Fibroblast of villous mesenchyme (primary cell): ENCODE data around the gene HADHA. TPM values are rescaled to one million over a fixed set of nuclear protein-coding genes. Genes with fewer than 3 reads are reported as not detected.
A peak's percentile ranks its signal among the peaks of the same experiment; 100 is the strongest.
"Not testable (repeated sequence)": the region's sequence is repeated elsewhere in the genome, so short reads cannot be mapped to it uniquely, and the experiment has no call there.

Source experiments
- DNase-seq: peaks from one replicate; pipeline ENCODE4 v3.0.0-alpha.2; 2010; ENCODE audit warnings: low read depth
- H3K4me3 ChIP-seq: 2 replicates; pipeline ENCODE4 v1.5.1; 2011; ENCODE audit warnings: low read depth, mild to moderate bottlenecking, low read length
- total RNA-seq: library from RNA; depleted of rRNA; stranded (reverse); fragments of >200 nt; gene quantifications from 2 replicates; pipeline ENCODE4 v1.2.3, GENCODE V29; 2012
- TF ChIP-seq, protein P1 (sequence below): IDR thresholded peaks from 2 replicates; pipeline ENCODE4 v1.5.1; 2012; ENCODE audit warnings: low read depth, mild to moderate bottlenecking, low read length; ENCODE audit not compliant: insufficient read depth

HADHA gene
- total RNA-seq, 1 donor = 122 TPM

DNA sequence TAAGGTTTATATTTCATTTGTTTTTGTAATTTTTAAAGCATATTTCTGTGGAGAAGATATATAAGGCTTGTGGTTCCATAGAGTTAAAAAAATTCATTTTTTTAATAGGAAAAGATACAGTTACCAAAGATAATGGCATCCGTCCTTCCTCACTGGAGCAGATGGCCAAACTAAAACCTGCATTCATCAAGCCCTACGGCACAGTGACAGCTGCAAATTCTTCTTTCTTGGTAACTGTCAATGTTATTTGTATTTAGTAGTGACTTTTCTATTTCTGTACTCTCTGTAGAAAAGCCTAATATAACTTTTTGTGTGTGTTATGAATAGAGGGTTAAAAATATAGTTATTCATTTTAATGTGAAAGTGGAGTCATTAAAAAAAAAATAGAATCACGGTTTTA lies 35.5 kb upstream of the HADHA start:
- no peak overlapping the region for H3K4me3 ChIP-seq
- TF ChIP-seq, protein P1, sequence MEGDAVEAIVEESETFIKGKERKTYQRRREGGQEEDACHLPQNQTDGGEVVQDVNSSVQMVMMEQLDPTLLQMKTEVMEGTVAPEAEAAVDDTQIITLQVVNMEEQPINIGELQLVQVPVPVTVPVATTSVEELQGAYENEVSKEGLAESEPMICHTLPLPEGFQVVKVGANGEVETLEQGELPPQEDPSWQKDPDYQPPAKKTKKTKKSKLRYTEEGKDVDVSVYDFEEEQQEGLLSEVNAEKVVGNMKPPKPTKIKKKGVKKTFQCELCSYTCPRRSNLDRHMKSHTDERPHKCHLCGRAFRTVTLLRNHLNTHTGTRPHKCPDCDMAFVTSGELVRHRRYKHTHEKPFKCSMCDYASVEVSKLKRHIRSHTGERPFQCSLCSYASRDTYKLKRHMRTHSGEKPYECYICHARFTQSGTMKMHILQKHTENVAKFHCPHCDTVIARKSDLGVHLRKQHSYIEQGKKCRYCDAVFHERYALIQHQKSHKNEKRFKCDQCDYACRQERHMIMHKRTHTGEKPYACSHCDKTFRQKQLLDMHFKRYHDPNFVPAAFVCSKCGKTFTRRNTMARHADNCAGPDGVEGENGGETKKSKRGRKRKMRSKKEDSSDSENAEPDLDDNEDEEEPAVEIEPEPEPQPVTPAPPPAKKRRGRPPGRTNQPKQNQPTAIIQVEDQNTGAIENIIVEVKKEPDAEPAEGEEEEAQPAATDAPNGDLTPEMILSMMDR = no peak
- DNase-seq = no peak

DNA sequence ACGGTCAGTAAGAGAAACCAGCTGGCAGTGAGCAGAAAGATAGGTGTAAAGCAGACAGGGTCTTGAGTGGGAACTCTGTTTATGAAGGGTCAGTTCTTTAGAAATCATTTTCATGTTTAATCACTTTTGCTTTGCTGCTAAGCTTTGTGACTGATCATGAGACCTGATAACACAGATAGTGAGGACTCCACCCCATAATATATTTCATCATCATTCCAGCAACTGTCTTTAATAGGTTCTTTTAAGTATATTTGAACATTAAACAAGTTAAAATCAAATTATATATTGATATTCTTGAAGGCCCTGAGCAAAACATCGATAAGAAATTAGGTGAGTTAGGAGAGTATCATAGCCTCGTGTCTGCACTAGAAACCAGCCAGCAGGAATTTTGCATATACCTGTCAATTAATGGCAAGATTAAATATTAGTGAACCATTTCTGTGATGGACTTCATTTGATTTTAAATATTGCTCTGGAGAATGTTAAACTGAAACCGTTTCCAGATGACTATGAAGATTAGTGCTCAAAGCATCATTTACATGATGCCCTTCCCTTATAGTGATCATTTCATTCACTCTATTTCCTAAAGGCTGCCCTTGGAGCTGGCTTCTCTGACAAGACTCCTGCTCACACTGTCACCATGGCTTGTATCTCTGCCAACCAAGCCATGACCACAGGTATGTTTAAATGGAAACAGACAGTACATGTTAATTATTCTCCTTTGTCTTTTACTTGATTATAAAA lies 32.2 kb upstream of the HADHA start:
- TF ChIP-seq, protein P1 = no peak

GRCh38 chr2:26274058-26274613 lies 29.7 kb upstream of the HADHA start:
- H3K4me3 ChIP-seq = no peak overlapping the region
- DNase-seq = peak; percentile 98
- TF ChIP-seq, protein P1 = no peak

More for the DNA sequence above, 32.2 kb upstream of the HADHA start:
- no peak overlapping the region for H3K4me3 ChIP-seq
- peak; percentile 48 for DNase-seq

DNA sequence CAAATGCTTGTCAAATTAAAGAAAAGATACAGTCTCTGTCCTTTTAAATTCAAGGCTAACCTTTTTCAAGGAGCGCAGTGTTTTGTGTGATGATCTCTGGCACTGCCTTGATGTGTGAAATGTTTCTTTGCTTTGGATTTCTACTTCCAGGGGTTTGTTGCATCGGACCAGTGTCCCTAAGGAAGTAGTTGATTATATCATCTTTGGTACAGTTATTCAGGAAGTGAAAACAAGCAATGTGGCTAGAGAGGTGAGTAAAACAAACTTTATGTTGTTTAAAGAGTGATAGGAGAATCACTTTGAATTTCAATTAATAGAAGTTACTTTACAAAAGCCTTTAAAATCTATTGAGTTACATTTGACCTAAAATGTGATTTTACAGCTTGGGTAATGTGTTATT lies 29.1 kb upstream of the HADHA start:
- peak; percentile 45 for DNase-seq
- H3K4me3 ChIP-seq = no peak overlapping the region
- TF ChIP-seq, protein P1 = no peak

- TF ChIP-seq, protein P1 = no peak
- no peak for DNase-seq
- no peak overlapping the region for H3K4me3 ChIP-seq
Observed at GRCh38 chr2:26270373-26270772, 25.9 kb upstream of the HADHA start.

- H3K4me3 ChIP-seq = no peak overlapping the region
- TF ChIP-seq, protein P1 = no peak
- no peak for DNase-seq
Observed at GRCh38 chr2:26269571-26270158, 25.2 kb upstream of the HADHA start.

DNA sequence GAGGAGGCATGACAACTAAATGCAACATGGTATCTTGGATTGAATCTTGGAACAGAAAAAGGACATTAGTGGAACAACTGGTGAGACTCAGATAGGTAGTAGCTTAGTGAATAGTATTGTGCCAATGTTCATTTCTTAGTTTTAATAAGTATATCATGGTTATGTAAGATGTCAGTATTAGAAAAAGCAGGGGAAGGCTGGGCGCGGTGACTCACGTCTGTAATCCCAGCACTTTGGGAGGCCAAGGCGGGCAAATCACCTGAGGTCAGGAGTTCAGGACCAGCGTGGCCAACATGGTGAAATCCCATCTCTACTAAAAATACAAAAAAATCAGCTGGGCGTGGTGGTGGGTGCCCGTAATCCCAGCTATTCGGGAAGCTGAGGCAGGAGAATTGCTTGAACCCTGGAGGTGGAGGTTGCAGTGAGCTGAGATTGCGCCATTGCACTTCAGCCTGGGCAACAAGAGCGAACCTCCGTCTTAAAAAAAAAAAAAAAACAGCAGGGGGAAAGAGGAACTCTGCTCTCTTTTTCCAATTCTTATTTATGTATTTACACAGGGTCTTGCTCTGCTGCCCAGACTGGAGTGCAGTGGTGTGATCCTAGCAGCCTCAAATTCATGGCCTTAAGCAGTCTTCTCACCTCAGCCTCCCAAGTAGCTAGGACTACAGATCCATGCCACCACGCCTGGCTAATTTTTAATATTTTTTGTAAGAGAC lies 24.4 kb upstream of the HADHA start:
- DNase-seq, H3K4me3 ChIP-seq: not testable (repeated sequence)
